Gastroesophageal sphincter (tissue), 3 donors: ENCODE measurements around the gene RIGI.

ENCODE experiments used
- EP300 ChIP-seq: sonication (generic); formaldehyde crosslinking; IDR thresholded peaks from one replicate; pipeline ENCODE4 v1.6.1; 2017; ENCODE audit warnings: antibody characterized with exemption, mild to moderate bottlenecking
- POLR2A ChIP-seq, 2 donors: fragments of 450-650 bp; IDR thresholded peaks; one replicate each; pipeline ENCODE4 v1.6.1; 2017; ENCODE audit warnings: antibody characterized with exemption in 2 of 2, mild to moderate bottlenecking in 2 of 2, moderate library complexity in 1 of 2
- POLR2AphosphoS5 ChIP-seq: sonication (generic); formaldehyde crosslinking; IDR thresholded peaks from one replicate; pipeline ENCODE4 v1.6.1; 2017; ENCODE audit warnings: antibody characterized with exemption
- TF ChIP-seq, protein P1 (sequence below), 4 experiments: fragments of 200-600 bp in 2 of 4; fragments of 450-650 bp in 2 of 4; sonication (generic) in 1 of 4; IDR thresholded peaks; one replicate each; pipeline ENCODE4 v1.5.1; 2017 to 2019; ENCODE audit warnings: antibody characterized with exemption in 4 of 4, mild to moderate bottlenecking in 2 of 4, moderate library complexity in 2 of 4

DNA sequence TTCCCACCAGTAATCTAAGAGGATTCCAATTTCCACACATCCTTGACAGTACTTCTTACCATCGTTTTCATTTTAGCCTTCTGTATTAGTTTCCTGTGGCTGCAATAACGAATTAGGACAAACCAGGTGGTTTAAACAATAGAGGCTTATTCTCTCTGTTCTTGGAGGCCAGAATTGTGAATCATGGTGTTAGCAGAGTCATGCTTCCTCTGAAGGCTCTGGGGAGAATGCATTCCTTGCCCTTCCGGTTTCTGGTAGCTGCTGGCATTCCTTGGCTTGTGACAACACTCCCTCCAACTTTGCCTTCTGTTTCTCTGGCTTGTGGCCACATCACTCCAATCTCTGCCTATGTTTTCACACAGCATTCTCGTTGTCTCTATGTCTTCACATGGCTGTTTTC is 23.5 kb downstream of the RIGI start:
- TF ChIP-seq POLR2A (IDR thresholded peaks at IDR 0.05), result no peak
- TF ChIP-seq EP300, result no peak
- TF ChIP-seq, protein P1, sequence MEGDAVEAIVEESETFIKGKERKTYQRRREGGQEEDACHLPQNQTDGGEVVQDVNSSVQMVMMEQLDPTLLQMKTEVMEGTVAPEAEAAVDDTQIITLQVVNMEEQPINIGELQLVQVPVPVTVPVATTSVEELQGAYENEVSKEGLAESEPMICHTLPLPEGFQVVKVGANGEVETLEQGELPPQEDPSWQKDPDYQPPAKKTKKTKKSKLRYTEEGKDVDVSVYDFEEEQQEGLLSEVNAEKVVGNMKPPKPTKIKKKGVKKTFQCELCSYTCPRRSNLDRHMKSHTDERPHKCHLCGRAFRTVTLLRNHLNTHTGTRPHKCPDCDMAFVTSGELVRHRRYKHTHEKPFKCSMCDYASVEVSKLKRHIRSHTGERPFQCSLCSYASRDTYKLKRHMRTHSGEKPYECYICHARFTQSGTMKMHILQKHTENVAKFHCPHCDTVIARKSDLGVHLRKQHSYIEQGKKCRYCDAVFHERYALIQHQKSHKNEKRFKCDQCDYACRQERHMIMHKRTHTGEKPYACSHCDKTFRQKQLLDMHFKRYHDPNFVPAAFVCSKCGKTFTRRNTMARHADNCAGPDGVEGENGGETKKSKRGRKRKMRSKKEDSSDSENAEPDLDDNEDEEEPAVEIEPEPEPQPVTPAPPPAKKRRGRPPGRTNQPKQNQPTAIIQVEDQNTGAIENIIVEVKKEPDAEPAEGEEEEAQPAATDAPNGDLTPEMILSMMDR (IDR thresholded peaks at IDR 0.05), result no peak
- no peak for TF ChIP-seq POLR2AphosphoS5
